Body of pancreas (tissue), 4 donors: ENCODE data around the gene DCTN2.

Source experiments
- POLR2A ChIP-seq, 3 donors: fragments of 450-650 bp; IDR thresholded peaks; one replicate each; pipeline ENCODE4 v1.6.1; 2016; ENCODE audit warnings: antibody characterized with exemption in 3 of 3, mild to moderate bottlenecking in 2 of 3
- TF ChIP-seq, protein P1 (sequence below), 7 experiments: fragments of 450-650 bp in 4 of 7; fragments of 200-600 bp in 3 of 7; sonication (generic) in 3 of 7; IDR thresholded peaks; one replicate each; pipeline ENCODE4 v1.5.1; 2016 to 2019; ENCODE audit warnings: antibody characterized with exemption in 7 of 7

- TF ChIP-seq POLR2A (IDR thresholded peaks at IDR 0.05): no peak
- TF ChIP-seq, protein P1, sequence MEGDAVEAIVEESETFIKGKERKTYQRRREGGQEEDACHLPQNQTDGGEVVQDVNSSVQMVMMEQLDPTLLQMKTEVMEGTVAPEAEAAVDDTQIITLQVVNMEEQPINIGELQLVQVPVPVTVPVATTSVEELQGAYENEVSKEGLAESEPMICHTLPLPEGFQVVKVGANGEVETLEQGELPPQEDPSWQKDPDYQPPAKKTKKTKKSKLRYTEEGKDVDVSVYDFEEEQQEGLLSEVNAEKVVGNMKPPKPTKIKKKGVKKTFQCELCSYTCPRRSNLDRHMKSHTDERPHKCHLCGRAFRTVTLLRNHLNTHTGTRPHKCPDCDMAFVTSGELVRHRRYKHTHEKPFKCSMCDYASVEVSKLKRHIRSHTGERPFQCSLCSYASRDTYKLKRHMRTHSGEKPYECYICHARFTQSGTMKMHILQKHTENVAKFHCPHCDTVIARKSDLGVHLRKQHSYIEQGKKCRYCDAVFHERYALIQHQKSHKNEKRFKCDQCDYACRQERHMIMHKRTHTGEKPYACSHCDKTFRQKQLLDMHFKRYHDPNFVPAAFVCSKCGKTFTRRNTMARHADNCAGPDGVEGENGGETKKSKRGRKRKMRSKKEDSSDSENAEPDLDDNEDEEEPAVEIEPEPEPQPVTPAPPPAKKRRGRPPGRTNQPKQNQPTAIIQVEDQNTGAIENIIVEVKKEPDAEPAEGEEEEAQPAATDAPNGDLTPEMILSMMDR (IDR thresholded peaks at IDR 0.05): no peak
These were observed 12.7 kb downstream of the DCTN2 start for GRCh38 chr12:57534250-57534649.
